Medulla oblongata (tissue), 1 donor: ENCODE measurements around the gene TEX52.
"Not testable (repeated sequence)": the region's sequence is repeated elsewhere in the genome, so short reads cannot be mapped to it uniquely, and the experiment has no call there.

Source experiments
- DNase-seq: peaks from one replicate; pipeline ENCODE4 v3.0.0-alpha.2; 2015; ENCODE audit errors: extremely low spot score

The TEX52 gene

GRCh38 chr12:2864198-2864597 lies 7.4 kb upstream of the TEX52 start:
- no peak for DNase-seq

GRCh38 chr12:2863402-2863801 lies 6.6 kb upstream of the TEX52 start:
- not testable (repeated sequence) for DNase-seq

- DNase-seq = no peak
Measured at GRCh38 chr12:2862876-2863275, 6.0 kb upstream of the TEX52 start.

GRCh38 chr12:2860170-2860569 lies 3.3 kb upstream of the TEX52 start:
- DNase-seq = no peak

DNA sequence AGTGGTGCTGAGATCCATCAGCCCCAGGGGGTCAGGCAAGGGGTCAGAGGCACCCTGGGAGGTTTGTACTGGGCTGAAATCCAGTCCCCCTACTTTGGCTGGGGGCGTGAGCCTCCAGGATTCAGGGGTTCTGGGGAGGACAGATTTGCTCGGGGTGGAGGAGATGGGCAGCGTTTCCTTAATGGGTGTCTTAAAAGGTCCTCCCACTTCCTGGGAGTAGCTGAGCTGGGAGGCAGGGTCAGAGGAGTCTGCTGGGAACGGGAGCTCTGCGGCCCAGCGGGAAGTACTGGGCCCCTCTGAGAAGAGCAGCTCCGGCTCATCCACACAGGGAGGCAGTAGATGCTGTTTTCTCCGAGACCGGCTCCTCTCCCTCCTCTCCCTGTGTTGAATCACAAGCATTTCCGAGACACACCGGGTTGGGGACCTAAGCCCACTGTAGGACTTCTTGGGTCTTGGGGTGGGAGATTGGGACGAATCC lies 2.1 kb upstream of the TEX52 start:
- no peak for DNase-seq

- no peak for DNase-seq
Measured at GRCh38 chr12:2858334-2858733, 1.5 kb upstream of the TEX52 start.

DNA sequence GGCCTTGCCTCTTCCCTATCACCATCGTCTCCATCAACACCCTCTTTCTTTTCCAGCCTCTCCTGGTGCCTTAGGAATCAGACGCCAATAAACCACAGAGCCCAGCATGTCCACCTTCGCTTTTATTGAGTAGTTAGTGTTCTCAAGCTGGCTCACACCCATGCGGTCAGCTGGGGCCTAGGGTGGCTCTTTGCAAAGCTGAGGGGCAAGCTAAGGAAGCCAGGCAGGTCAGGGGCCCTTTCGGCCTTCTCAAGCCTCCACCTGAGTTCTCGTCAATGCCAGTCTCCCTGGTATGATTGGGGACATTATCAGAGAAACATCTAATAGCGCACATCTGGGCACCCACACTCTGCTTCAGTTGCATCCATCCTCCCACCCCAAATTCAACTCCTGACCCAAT lies 737 bp upstream of the TEX52 start:
- DNase-seq = no peak

GRCh38 chr12:2856051-2856450 lies 788 bp downstream of the TEX52 start:
- no peak for DNase-seq

DNA sequence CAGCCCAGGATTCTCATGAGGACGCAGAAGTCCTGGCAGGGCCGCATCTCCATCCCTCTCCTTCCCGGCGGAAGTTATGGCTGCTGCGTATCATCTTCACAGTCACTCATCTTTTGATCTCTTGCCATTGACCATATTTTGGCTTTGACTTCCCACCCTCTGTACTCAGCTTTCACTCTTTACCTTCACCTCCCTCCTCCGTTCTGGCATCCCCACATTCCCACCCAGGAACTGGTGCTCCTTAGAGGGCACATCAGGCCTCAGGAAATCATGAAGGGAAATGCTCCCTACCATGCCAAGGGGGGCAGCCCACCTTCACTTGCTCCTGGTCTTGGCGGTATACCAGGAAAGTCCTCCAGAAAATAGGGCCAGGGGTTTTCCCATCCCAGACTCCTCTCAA lies 1.3 kb downstream of the TEX52 start:
- DNase-seq = no peak

DNA sequence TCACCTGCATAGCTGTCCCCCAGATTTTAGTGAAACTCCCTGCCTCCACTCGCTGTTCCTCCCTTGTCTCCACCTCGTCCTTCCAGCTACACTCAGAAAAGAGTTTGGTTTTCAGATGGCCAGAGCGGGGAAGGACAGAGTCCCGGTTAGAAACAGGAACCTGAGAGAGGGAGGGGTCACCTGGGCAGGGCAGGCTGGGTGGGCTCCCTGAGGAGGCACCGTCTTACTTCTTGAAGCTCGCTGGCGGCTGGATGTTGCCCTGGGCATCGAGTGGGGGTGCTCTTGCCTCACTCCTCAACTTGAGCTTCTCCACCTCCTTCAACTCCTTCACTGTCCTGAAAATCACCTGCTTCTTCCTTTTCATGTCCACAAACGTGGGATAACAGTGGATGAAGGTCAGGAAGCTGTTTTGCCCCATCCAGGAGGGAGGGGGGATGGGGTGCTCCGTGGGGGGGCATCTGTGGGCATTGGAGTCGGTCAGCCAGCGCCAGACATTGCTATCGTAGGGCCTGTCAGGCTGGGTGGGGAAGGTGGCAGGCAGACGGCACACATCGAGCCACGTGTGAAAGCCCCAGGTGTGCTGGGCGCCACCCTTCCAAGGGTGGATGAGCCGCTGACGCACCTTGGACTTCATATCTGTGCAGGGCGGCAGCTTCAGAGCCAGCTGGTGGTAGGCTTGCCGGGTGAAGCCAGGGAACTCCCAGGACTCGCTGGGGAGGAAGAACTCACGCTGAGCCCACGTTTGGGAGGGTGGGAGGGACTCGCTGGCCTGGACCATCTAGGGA lies 2.0 kb downstream of the TEX52 start:
- no peak for DNase-seq

DNA sequence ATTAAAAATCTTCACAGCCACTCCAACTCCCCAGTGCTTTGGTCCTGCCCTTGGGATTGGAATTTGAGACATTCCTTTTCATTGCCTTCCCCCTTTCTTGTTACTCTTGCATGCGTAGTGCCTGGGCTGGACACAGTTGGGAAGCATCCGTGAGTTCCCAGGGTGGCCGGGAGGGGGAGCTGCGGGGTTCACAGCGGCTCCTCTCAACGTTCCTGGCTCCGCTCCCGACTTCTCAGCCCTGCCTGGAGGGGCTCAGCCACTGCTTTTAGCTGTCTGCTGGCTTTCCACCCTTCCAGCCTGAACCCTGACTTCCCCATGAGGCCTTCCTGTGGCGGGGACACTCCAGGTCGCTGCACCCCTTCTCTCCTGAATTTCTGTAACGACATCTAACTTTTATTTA lies 3.2 kb downstream of the TEX52 start:
- peak; percentile 84 for DNase-seq

GRCh38 chr12:2851931-2852330 lies 4.9 kb downstream of the TEX52 start:
- no peak for DNase-seq

- DNase-seq = no peak
Measured at GRCh38 chr12:2845280-2845679, 11.6 kb downstream of the TEX52 start.

- no peak for DNase-seq
Measured at GRCh38 chr12:2844786-2845185, 12.1 kb downstream of the TEX52 start.

DNA sequence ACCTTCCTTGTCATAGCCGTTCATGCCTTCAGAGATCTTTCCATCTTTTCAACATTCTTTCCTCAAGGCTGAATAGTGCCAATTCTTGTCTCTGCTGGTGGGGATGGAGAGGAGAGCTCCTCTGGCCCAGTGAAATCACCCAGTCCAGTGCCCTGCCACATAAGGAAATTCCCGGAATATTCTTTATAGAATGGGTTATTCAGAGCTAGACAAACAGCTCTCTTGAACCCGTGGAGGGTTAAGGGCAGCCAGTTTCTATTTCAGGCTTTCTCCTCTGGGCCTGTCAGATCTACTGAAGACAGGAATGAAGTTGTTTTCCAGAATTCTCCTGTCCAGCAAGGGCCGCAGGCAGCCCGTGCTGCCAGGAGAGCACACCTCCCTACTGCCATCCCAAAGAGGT lies 13.9 kb downstream of the TEX52 start:
- no peak for DNase-seq

DNA sequence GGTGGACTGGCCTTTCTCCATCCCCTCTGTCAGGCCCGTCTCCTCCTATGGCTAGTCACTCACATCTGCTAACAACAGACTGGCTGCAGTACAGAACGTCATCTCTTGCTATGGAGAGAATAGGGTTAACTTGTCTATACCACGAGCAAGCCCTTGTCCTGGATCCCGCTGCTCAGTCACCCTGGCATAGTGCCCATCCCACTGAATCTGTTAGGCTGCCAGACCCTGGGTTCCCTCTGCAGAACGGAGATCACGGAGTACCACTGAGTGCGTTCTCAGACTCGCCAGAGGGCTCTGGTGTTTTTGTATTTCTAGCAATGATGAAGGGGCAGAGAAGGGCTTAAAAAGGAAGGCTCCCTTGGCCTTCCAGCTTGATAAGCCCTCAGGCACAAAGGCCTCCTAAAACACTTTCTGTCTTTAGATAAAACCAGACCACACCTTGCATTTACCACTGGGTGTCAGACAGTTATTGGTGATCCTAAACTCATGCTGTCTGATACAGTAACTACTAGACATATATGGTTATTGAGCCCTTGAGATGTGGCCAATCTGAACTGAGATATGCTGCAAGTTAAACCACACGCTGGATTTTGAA lies 15.7 kb downstream of the TEX52 start:
- DNase-seq = no peak

DNA sequence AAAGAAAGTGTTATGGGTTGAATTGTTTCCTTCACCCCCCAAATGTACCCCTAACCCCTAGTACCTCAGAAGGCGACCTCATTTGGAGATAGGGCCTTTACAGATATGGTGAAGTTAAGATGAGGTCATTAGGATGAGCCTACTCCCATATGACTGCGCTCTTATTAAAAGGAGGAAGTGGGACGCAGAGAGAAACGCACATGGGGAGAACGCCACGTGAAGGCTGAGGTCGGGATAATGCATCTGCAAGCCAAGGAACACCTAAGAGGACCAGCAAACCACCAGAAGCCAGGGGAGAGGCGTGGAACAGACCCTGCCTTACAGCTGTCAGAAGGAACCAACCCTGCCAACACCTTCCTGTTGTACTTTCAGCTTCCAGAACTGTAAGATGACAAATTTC lies 20.3 kb downstream of the TEX52 start:
- no peak for DNase-seq

DNA sequence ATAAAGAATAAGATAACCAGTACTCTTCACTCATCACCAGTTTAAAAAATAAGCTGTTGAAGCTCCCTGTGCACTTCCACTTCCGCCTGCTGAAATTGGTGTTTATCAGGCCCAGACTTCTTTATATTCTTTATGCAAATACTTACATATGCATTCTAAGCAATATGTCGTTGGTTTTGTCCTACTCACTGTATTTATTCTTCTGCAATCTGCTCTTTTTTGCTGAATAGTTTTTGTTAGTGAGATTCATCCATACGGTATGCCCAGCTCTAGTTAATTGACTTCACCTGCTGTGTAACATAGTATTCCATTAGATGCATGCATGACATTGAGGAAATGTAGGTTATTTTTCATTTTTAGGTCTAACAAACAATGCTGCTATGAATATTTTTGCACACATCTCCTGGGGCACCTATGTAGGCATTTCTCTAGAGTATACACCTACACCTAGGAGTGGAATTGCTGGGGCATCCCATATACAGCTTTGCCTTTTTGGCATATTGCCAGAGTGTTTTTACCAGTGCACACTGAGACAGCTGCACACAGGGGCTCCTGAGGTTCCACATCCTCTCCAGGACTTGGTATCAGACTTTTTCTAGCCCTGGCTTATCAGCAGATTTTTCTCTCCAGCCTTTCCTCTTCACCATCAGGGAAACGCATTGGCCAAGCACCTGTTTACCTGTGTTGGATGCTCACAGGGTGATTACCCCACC lies 21.0 kb downstream of the TEX52 start:
- DNase-seq = no peak

DNA sequence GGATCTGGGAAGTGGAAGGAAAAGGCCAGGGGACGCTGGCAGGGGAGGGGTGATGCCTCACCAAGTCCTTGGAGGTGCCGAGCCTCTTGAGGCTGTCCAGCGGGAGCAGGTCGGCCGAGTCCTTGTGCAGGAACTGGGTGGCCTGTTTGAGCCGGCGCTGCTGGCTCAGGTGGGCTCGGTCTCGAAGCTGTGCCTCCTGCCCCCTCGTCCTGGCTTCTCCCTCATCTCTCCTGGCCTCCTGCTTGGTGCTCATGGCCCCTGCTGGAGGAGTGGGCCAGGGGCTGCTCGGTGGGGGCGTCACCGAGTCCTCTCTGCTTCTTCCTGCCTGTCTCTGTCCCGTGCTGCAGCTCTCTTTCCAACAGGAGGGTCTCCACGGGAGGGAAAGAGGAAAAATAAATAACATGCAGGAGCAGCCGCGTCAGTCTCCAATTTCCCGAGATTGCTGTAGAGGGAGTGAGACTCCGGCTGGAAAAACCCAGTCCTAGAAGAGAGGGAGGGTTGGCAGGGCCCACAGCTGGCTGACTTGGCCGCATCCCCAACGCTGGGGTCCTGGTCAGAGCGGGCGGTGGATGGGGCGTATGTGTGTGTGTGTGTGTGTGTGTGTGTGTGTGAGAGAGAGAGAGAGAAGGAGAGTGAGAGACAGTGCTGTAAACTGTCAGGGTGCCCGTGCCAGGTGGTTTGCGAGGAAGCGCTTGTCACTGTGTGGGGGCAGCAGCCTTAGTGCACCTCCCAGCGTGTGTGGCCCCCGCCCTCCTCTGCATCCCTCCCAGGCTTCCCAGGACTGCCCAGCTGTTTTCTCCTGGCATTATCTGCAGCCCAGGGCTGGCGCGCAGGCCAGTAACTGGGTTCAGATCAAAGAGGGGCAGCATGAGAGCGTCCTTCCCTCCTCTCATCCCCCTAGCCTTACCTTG lies 22.0 kb downstream of the TEX52 start, which contains the start of gene NRIP2:
TSS of gene NRIP2 (minus strand) at position 455 of the 911 bp plus-strand sequence. CDS start at position 403, 52 bp downstream.
- peak; percentile 73 for DNase-seq

DNA sequence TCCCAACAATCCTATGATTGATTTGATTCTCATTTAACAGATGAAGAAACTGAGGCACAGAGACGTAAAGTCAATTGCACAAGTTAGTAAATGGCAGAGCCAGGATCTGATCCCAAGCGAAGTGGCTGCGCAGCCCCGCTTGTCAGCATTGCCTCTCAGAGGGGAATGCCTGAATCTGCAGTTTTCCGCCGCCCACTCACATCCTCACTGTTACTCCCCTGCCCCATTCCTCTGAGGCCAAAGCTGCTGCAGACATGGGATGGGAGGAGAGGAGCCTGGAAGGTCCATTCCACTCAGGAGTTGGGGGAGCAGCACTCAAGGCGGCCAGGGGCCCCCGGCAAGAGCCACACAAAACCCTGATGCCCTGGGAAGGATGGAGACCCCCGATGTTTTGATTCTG lies 23.0 kb downstream of the TEX52 start:
- no peak for DNase-seq

GRCh38 chr12:2833327-2833726 lies 23.5 kb downstream of the TEX52 start:
- DNase-seq = no peak
